GM20000 (cell line): ENCODE data around the gene ACTC1.

Experiments
- DNase-seq: peaks from one replicate; pipeline ENCODE4 v3.0.0; 2012; ENCODE audit warnings: low spot score
- TF ChIP-seq, protein P1 (sequence below): IDR thresholded peaks from 2 replicates; pipeline ENCODE4 v1.5.1; 2012; ENCODE audit warnings: mild to moderate bottlenecking, control low read depth; ENCODE audit errors: extremely low read depth, missing control alignments

ACTC1 gene

DNA sequence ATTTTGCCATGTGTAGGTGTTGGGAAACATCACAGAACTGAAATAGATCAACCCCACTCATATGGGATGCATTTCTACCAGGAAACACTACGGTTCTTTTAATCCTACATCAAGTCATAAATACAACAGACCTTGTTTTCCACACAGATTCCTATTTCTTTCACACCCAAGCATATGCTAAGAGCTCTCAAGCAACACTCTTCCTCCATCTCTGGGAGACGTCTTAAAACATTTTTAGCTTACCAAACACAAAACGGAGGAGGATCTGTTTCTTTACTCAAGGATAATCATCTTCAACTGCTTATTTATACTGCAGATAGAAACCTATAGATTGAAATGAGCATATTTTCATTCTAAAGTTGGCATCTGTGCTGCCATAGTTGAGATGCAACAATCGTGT lies 45.7 kb downstream of the ACTC1 start:
- TF ChIP-seq, protein P1, sequence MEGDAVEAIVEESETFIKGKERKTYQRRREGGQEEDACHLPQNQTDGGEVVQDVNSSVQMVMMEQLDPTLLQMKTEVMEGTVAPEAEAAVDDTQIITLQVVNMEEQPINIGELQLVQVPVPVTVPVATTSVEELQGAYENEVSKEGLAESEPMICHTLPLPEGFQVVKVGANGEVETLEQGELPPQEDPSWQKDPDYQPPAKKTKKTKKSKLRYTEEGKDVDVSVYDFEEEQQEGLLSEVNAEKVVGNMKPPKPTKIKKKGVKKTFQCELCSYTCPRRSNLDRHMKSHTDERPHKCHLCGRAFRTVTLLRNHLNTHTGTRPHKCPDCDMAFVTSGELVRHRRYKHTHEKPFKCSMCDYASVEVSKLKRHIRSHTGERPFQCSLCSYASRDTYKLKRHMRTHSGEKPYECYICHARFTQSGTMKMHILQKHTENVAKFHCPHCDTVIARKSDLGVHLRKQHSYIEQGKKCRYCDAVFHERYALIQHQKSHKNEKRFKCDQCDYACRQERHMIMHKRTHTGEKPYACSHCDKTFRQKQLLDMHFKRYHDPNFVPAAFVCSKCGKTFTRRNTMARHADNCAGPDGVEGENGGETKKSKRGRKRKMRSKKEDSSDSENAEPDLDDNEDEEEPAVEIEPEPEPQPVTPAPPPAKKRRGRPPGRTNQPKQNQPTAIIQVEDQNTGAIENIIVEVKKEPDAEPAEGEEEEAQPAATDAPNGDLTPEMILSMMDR: no peak

More for the DNA sequence above, 45.7 kb downstream of the ACTC1 start:
- DNase-seq: no peak
